GM21723 (cell line): ENCODE data around the gene RPP25L.
A peak's percentile ranks its signal among the peaks of the same experiment; 100 is the strongest.
"Not testable (repeated sequence)": the region's sequence is repeated elsewhere in the genome, so short reads cannot be mapped to it uniquely, and the experiment has no call there.

Source experiments
- ATAC-seq: cut with Tn5 transposase; IDR thresholded peaks from one replicate; pipeline ENCODE4 v1.9.1; 2021; ENCODE audit warnings: mild to moderate bottlenecking, moderate library complexity; ENCODE audit not compliant: unreplicated experiment

RPP25L gene, protein sequence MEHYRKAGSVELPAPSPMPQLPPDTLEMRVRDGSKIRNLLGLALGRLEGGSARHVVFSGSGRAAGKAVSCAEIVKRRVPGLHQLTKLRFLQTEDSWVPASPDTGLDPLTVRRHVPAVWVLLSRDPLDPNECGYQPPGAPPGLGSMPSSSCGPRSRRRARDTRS

DNA sequence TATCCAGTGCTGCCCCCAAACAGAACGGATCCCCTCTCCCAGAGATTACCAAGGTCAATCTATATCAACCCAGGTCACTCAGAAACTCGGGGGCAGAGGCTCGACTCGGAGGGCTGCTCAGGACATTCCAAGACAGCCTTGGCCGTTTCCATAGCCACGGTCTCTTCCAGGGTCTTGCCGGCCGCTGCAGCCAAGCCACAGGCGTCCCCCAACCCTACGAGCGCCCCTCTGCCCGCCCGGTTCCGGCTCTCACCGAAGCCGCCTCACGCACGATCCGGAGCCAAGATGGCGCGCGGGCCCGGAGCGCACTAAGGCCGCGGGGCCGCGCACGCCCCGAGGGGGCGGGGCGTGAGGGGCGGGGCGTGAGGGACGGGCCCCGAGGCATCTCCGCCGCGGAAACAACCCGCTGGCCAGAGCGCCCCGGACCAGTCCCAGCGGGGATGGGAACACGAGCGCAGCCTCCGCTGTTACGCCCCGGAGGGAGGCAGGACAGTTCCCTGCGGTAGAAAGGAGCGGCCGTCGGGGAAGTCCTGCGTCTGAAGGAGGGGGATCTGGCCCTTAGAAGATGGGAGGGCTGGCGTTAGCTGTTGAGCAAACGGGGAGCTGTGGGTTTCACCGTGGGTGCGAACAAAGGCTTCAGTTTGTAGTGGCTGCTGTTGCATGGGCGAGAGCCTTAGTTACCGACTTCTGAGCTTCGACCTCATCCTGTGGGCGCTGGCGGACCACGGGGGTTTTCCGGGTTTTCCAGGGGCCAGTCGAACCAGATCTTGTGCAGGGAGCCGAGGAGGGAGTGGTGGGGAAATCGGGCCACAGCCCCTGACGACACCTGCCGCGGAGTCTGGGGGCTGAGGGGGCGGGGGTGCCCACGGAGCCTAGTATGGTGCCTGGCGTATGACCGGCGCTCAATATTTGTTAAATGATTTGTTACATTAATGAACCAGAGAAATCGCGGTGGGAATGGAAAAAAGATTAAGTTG, at the start of gene RPP25L:
TSS of gene RPP25L (minus strand) at position 287 of the 977 bp plus-strand sequence. CDS start 801 bp downstream, outside the sequence.
- peak; percentile 93 for ATAC-seq

DNA sequence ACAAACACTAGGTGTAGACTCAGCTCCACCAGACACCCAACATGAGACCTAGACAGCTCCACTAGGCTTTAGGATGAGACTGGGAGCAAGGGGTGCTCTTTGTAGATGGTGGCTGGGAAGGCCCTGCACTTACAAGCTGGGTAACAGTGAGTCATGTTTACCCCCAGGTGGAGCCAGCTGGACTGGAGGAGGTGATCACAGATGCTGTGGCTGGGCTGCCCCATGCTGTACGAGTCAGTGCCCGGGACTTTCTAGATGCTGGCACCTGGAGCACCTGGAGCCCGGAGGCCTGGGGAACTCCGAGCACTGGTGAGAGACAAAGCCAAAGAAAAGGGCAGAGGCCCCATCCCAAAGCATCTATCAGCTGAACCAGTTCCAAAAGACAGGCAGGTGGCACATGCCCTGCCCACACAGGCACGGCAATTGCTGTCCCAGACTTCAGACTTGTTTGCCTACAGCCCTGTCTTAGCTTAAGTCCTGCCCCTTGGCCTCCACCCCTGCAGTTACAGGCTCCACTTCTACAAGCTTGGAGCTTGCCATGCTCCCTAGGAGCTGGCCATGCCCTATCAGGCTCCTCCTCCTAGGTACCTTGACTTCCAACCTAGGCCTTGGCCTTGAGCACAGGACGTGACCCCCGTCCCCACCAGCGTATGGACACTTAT, 47.8 kb upstream of the RPP25L start:
- no peak for ATAC-seq

DNA sequence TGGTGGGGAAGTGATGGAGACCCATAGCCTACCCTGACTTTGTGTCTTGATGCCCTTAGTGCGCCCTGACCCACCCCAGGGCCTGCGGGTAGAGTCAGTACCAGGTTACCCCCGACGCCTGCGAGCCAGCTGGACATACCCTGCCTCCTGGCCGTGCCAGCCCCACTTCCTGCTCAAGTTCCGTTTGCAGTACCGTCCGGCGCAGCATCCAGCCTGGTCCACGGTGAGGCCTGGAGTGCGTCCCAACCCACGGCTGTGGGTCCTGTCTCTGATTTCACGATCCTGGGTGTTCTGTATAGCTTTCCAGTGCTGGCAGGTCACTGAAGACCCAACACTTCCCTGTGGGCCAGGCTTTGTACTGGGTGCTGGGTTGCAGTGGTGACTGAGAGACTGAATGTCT, 46.6 kb upstream of the RPP25L start:
- no peak for ATAC-seq

DNA sequence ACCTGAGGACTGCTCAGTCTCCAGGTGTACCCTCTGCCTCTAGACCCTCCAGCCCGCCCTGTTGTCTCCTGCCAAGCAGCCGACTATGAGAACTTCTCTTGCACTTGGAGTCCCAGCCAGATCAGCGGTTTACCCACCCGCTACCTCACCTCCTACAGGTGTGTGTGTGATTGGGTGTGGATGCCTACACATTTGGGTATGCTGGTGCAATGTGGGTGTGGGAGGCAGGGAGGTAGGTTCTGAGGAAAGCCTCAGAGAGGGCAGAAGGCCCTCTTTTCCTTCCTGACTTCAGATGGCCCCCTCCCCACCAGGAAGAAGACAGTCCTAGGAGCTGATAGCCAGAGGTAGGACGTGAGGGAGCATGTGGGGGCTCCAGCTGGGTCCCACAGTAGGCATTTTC, 45.1 kb upstream of the RPP25L start:
- ATAC-seq: no peak

DNA sequence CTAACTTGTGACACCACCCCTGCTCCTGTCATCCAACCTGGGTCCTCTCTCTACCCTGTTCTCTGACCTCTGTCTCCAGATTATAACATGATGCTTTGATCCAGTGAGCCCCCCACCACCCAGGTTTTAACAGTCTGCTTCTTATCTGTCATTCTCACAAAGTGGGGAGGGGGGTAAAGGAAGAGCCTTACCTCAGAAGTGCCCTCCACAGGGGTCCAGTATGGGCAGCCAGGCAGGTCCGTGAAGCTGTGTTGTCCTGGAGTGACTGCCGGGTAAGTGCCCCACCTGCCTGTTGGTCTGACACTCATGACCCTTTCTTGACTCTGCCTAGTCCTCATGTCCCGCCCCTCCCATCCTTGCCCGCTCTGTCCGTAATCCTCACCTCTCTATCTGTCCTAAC, 43.5 kb upstream of the RPP25L start:
- no peak for ATAC-seq

DNA sequence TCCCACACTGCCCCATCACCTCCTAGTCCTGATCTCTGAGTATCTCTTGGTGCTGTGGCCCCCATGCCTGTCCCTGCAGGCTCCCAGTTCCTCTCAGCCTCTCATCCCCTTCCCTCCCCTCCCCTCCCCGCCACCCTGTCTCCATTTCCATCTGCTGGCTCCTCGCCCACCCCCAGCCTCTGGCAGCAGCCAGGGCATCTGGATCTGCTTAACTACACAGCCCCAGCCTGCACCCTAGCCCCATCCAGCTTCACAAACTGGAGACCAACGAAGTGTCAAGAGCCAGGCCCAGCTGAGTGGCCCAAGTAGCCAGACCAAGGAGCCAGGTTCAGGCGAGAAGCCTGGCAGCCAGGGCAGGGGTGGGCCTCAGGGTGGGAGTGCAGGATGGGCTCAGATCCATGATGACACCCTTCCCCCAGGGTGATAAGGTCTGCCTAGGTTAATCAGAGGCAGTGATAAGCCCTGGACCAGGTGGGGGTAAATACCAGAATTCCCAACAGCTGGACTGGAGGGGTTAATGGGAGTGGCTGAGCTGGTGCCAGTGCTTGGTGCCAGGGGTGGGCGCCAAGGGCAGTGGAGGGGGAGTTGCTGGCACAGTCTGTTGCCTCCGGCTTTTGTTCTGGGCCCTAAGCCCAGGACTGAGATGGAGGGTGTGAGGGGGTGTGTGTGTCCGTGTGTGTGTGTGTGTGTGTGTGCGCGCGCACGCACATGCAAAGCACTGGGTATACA, 42.6 kb upstream of the RPP25L start:
- no peak for ATAC-seq

DNA sequence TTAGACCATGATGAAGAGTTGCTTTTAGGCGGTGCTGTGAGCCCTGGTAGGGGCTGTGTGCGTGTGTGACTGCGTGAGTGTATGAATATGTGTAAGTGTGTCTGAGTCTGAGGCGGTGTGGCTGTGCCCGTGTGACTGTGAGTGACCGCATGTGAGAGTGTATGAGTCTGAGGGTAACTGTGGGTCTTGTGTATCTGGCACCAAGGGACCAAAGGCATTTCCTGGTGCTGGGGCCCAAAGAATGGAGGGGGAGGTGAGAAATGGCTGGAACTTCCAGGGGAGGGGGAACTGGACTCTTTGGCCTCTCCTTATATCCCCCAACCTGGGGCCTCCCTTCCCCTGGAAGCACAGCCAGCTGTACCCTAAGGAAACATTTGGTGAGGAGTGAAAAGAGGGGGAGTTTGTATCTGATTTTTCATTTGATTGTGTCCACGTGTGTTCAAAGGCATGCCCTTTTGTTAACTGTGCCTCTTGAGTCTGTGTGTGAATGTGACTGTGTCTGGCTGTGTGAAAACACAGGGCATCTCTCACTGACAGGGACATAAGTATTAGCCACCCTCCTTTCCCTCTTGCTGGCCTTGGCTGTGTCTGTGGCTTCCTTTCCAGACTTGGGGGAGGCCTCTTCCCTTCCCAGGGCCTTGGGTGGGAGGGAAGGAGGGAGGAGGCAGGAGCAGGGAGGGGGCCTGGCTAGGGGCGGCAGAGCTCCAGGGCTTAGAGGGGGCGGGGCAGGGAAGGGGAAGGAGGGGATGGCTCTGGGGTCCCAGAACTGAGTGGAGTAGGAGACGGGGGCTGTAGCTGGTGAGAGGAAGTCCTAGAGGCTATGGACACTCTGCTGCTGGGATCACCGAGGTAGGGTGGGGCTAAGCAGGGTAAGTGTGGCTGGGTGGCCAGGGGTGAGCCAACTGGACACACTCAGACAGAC, 41.5 kb upstream of the RPP25L start:
- ATAC-seq: no peak

DNA sequence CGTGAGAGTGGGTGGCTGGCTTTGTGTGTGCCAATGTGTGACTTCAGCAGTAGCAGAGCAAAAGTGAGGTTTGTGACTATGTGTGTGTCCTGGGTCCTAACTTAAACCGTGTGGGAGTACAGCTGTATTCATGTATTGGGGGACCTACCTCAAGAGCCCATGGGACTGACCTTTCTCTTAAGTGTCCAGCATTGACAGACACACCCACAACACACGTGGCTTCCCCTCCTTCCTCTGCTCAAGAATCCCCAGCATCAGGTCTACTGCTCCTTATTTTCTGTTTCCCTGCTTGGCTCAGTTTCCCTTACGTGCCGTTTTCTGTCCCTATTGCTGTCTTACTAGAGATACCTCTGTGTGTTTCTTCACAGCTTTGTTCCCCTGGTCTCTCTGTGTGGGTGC, 40.7 kb upstream of the RPP25L start:
- ATAC-seq: no peak

DNA sequence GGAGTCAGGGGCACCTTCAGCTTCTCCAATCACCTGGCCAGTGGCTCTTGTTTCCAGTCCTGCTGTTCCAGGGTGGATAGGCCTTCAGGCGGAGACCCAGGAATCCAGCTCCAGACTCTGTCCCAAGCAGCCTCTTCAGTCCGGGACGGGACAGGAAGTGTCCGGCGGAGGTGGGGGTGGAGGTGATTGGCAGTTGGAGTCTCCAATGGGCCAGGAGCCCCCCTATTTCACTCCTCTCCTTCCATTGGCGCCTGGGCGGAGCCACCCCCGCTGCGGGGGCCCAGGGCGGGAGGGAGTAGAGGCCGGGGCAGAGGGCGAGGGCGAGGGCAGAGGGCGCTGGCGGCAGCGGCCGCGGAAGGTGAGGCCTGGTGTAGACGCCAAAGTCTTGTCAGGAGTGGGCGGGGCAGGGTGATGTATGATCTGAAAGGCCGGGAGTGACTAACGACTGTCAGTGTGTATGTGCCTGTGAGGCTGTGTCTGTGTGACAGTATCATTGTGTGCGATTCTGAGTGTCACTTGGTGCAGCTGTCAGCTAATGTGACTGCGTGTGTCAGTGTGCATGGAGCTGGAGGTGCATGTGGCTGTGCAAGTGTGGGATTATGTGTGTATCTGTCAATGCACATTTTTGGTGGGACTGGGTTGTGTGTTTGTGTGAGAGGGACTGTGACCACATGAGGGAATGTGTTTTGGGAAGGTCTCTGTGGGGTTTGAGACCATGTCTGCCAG, 40.1 kb upstream of the RPP25L start, which contains the start of gene IL11RA:
TSS of gene IL11RA (plus strand) at position 310 of the 726 bp plus-strand sequence. CDS start 3,033 bp downstream, outside the sequence.
- ATAC-seq: peak; percentile 45

DNA sequence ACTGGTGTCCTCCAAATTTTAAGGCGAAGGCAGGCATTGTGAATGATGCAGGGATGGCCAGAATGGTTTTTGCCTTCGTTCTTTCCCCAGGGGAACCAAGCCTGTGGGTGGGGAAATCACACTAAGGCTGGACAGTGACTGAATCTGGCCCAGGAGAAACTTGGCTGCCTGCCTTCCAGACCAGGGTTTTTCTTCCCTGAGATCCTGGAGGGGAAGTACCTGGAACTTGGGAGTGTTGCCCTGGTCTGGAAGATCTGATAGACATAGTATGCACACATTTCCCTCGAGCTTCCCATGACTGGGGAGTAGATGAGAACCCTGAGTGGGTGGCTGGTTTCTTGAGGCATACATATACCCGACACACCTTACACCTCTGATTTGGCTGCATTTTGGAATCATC, 39.4 kb upstream of the RPP25L start:
- ATAC-seq: no peak

DNA sequence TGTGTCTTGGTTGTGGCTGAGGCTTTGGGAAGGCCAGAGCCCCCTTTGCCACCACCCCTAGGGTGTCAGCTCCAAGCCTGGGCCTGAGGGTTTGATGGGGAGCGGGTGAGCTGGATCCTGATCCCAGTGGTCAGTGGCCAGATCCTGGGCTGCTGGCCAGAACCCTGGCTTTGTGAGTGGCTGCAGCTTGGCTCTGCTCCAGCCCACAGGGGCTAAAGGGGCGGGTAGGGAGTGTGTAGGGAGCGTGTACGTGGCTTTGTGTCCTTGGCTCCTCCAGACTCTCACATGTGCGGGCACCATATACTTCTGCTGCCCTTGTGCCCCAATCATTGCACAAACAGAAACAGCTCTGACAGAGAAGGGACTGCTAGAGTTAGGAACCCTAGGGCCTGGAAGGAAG, 38.9 kb upstream of the RPP25L start:
- ATAC-seq: no peak

DNA sequence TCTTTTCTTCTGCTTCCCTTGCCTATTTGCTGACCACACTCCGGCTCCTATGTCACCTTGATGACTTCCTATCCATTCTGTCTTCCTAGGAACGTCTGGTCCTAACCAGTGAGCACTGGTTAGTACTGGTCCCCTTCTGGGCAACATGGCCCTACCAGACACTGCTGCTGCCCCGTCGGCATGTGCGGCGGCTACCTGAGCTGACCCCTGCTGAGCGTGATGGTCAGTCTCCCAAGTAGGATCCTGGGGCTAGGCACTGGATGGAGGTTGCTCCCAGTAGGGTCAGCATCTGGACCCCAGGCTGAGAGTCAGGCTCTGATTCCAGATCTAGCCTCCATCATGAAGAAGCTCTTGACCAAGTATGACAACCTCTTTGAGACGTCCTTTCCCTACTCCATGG, 36.8 kb upstream of the RPP25L start:
- ATAC-seq: no peak

DNA sequence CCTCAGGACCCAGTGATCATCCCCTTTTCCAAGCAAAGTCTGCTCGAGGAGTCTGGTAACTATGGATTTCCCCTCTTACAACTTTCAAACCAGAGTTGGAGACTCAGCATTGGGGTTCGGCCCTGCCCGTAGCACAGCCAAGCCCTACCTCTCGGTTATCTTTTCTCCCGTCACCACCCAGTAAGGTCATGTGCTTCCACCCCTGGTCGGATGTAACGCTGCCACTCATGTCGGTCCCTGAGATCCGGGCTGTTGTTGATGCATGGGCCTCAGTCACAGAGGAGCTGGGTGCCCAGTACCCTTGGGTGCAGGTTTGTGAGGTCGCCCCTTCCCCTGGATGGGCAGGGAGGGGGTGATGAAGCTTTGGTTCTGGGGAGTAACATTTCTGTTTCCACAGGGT, 35.8 kb upstream of the RPP25L start:
- ATAC-seq: no peak

DNA sequence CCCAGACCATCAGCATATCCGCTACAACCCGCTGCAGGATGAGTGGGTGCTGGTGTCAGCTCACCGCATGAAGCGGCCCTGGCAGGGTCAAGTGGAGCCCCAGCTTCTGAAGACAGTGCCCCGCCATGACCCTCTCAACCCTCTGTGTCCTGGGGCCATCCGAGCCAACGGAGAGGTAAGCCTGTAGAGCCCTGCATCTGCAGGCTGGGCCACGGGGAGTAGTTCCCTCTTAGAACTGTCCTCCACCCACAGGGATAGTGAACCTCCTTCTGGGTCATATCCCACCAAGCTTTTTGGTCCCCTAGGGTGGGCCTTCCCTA, 35.1 kb upstream of the RPP25L start:
- ATAC-seq: no peak

DNA sequence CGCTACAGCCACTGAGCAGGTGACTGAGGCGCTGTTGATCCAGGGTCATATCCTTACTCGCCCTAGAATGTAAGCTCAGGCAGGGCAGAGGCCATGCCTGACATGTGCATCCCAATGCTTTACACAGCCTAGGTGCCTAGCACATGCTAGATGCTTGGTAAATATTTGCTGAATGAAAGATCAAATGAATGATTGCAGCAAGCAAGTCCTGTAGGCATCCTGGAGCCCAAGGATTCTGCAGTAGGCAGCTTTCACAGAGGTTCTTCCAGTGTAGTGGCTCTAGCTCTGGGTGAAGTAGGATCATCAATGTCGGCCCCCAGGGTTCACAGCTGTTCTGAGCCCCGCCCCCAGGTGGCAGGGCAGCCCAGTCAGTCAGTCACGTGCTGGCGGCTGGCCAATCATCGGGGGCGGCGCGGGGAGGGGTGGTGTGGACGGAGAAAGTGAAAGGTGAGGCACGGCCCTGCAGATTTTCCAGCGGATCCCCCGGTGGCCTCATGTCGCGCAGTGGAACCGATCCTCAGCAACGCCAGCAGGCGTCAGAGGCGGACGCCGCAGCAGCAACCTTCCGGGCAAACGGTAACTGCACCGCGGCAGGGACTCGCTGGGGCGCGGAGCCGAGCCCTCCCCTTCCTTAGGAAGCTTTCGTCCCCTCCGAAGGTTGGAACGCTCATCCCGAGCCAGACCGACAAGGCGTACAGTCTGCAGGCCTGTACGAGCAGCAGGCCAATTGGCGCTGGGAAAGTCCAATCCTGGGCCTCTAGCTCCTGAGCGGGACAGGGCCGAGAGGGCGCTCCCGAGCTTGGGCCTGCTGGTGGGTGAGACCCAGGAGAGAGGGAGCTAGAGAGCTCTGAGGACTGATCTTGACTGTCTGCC, 34.5 kb upstream of the RPP25L start, which contains the start of gene GALT:
TSS of gene GALT (plus strand) at position 465 of the 873 bp plus-strand sequence. CDS start at position 495, 30 bp downstream.
- ATAC-seq: peak; percentile 89

DNA sequence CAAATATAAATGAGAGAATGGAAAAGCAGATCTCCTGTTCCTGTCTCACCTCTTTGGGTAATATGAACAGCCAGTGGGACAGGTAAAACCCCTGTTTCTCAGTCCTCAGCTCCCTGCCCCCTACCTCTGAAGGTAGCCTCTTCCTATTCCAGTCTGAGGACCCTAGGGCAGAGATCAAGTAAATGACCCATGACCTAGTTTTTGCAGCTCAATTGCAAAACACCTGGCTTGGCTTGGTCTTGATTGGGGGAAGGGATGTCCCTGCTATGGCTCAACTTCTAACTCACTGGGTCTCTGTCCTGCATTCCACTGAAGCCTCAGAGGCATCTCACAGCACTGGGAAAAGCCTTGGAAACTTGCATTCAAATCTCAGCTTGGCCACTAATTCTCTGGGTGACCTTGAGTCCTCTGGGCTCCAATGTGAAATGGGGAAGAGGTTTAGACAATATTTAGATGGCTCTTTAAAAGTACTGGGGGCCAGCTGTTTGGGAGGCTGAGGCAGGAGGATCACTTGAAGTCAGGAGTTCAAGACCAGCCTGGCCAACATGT, 32.9 kb upstream of the RPP25L start:
- ATAC-seq: no peak

DNA sequence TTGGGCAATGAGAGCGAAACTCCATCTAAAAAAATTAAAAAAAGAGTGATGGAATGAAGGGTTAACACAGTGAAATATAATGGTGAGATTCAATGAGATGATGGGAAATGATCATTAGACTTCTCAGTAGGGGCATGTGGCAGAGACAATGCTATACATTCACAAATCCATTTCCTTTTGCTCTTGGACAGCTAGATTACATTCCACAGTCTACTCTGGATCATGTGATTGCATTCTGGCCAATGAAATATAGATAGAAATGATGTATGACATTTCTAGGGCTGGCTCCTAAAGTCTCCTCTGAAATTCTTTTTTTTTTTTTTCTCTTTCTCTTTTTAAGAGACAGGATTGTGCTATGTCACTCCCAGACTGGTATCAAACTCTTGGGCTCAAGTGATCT, 30.8 kb upstream of the RPP25L start:
- no peak for ATAC-seq

DNA sequence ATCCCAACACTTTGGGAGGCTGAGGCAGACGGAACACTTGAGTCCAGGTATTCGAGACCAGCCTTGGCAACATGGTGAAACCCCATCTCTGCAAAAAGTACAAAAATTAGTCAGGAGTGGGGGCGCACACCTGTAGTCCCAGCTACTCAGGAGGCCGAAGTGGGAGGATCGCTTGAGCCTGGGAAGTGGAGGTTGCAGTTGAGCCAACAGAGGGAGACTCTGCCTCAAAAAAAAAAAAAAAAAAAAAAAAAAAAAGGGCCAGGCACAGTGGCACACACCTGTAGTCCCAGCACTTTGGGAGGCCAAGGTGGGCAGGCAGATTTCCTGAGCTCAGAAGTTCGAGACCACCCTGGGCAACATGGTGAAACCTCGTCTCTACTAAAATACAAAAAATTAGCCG, 27.4 kb upstream of the RPP25L start:
- ATAC-seq: not testable (repeated sequence)
